PC-3 (cell line): ENCODE measurements around the gene HMCN1.
A peak's percentile ranks its signal among the peaks of the same experiment; 100 is the strongest.

Experiments used
- EZH2 ChIP-seq: fragments of 300-600 bp; sonication (generic); IDR thresholded peaks from one replicate; pipeline ENCODE4 v1.6.1; 2017; ENCODE audit warnings: antibody characterized with exemption, mild to moderate bottlenecking, low read length; ENCODE audit not compliant: unreplicated experiment
- EZH2phosphoT487 ChIP-seq: fragments of 300-600 bp; sonication (generic); IDR thresholded peaks from 2 replicates; pipeline ENCODE4 v1.6.1; 2018; ENCODE audit warnings: mild to moderate bottlenecking, antibody characterized with exemption, low read length, borderline replicate concordance
- TF ChIP-seq, protein P1 (sequence below): fragments of 300-600 bp; sonication (generic); conservative IDR thresholded peaks from 2 replicates; pipeline ENCODE4 v1.5.1; 2017; ENCODE audit warnings: antibody characterized with exemption, low read depth, mild to moderate bottlenecking, low read length

GRCh38 chr1:185695299-185695698 is 38.9 kb upstream of the HMCN1 start:
- TF ChIP-seq, protein P1, sequence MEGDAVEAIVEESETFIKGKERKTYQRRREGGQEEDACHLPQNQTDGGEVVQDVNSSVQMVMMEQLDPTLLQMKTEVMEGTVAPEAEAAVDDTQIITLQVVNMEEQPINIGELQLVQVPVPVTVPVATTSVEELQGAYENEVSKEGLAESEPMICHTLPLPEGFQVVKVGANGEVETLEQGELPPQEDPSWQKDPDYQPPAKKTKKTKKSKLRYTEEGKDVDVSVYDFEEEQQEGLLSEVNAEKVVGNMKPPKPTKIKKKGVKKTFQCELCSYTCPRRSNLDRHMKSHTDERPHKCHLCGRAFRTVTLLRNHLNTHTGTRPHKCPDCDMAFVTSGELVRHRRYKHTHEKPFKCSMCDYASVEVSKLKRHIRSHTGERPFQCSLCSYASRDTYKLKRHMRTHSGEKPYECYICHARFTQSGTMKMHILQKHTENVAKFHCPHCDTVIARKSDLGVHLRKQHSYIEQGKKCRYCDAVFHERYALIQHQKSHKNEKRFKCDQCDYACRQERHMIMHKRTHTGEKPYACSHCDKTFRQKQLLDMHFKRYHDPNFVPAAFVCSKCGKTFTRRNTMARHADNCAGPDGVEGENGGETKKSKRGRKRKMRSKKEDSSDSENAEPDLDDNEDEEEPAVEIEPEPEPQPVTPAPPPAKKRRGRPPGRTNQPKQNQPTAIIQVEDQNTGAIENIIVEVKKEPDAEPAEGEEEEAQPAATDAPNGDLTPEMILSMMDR, result peak; percentile 52
- no peak for TF ChIP-seq EZH2
- TF ChIP-seq EZH2phosphoT487, result no peak
